Hepatocyte (in vitro differentiated cells): ENCODE data around the gene DNAAF3.

Experiments
- EZH2 ChIP-seq: fragments of 200-600 bp; sonication (generic); IDR thresholded peaks from 2 replicates; pipeline ENCODE4 v1.6.1; 2016; ENCODE audit warnings: antibody characterized with exemption, mild to moderate bottlenecking, borderline replicate concordance
- EZH2phosphoT487 ChIP-seq: fragments of 200-600 bp; sonication (generic); IDR thresholded peaks from one replicate; pipeline ENCODE4 v1.6.1; 2018; ENCODE audit warnings: antibody characterized with exemption, mild to moderate bottlenecking, low read depth, moderate library complexity; ENCODE audit not compliant: unreplicated experiment, severe bottlenecking
- TF ChIP-seq, protein P1 (sequence below): fragments of 200-600 bp; sonication (generic); IDR thresholded peaks from 2 replicates; pipeline ENCODE4 v1.5.1; 2016; ENCODE audit warnings: antibody characterized with exemption, mild to moderate bottlenecking; ENCODE audit not compliant: poor library complexity

DNA sequence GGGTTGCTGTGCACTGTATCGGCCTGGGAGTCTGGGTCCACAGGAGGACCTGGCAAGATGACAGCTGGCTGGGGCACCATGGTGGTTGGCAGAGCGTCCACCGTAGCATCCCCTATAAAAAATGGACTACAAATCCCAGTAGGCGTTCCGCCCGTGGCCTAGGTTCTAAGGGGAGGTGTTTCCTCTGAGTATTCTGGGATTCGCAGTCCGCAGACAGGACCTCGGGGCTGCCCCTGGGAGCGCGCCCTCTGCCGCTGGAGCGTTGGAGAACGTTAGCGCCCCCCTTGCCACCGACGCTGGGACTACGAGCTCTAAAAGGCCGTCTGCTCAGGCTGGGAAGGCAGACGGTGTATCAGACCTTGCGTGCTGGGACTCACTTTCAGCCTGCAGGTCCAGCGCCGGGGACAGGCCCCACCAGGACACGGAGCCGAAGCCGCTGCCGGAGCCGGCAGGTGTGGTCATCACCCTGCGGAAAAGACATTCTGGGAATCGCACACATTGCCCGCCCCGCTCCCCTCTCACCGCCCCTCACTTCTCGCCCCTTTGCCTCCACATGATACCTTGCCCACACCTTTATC lies 372 bp downstream of the DNAAF3 start:
- TF ChIP-seq, protein P1, sequence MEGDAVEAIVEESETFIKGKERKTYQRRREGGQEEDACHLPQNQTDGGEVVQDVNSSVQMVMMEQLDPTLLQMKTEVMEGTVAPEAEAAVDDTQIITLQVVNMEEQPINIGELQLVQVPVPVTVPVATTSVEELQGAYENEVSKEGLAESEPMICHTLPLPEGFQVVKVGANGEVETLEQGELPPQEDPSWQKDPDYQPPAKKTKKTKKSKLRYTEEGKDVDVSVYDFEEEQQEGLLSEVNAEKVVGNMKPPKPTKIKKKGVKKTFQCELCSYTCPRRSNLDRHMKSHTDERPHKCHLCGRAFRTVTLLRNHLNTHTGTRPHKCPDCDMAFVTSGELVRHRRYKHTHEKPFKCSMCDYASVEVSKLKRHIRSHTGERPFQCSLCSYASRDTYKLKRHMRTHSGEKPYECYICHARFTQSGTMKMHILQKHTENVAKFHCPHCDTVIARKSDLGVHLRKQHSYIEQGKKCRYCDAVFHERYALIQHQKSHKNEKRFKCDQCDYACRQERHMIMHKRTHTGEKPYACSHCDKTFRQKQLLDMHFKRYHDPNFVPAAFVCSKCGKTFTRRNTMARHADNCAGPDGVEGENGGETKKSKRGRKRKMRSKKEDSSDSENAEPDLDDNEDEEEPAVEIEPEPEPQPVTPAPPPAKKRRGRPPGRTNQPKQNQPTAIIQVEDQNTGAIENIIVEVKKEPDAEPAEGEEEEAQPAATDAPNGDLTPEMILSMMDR, result peak; percentile 74
- TF ChIP-seq EZH2phosphoT487 (no peak), EZH2 (no peak)
